ENCODE results near the gene ARHGAP8. TPM values are rescaled to one million over a fixed set of nuclear protein-coding genes. Genes with fewer than 3 reads are reported as not detected.
"Not testable (repeated sequence)": the region's sequence is repeated elsewhere in the genome, so short reads cannot be mapped to it uniquely, and the experiment has no call there.

The ARHGAP8 gene
- total RNA-seq, 1 donor from 2014 or later = 0.96 TPM

GRCh38 chr22:44743247-44743646, 9.1 kb upstream of the ARHGAP8 start:
- H3K27ac Mint-ChIP-seq (ENCODE audit: unreplicated experiment) = no peak overlapping the region
- H3K36me3 Mint-ChIP-seq (ENCODE audit: low read depth) = no peaks in the 10 kb centered on the region
- peaks cover 31% of the 10 kb centered on the region for H3K27me3 Mint-ChIP-seq (ENCODE audit: low read depth)
- no peak overlapping the region for H3K4me3 Mint-ChIP-seq
- H3K9me3 Mint-ChIP-seq = no peaks in the 10 kb centered on the region
- no peak for TF ChIP-seq CTCF (conservative IDR thresholded peaks at IDR 0.05)
- no peak for DNase-seq (ENCODE audit: low read depth, low spot score)
- peaks cover 13% of the 10 kb centered on the region for H3K4me1 Mint-ChIP-seq

DNA sequence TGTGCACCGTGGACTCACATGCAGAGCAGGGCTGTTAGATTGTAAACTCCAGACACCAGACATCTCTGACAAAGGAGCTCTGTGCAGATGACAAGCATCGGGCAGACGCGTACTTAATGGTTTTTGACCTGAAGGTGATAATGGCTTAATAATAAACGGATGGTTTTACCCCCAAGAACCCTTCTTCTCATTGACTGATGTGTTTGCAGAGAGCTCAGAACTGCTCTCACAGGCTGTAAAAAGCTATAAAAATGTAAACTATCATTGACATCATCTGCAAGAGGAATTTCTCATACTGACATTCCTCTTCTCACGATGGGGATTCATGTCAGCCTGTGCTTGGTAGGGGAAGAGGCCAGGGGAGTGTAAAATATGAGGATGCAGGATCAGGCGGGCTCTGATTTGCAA, 8.6 kb upstream of the ARHGAP8 start:
- no peak for DNase-seq (ENCODE audit: low read depth, low spot score)
- Mint-ChIP-seq H3K9me3 (no peaks in the 10 kb centered on the region), H3K36me3 (ENCODE audit: low read depth) (no peaks in the 10 kb centered on the region), H3K4me1 (peaks cover 13% of the 10 kb centered on the region), H3K27me3 (ENCODE audit: low read depth) (peaks cover 35% of the 10 kb centered on the region), H3K27ac (ENCODE audit: unreplicated experiment) (no peak overlapping the region), H3K4me3 (no peak overlapping the region)
- no peak for TF ChIP-seq CTCF (conservative IDR thresholded peaks at IDR 0.05)

- no peak for DNase-seq (ENCODE audit: low read depth, low spot score)
- H3K9me3 Mint-ChIP-seq = no peaks in the 10 kb centered on the region
- H3K4me3 Mint-ChIP-seq = no peak overlapping the region
- peak overlapping the region; percentile 71 for H3K27ac Mint-ChIP-seq (ENCODE audit: unreplicated experiment)
- peaks cover 45% of the 10 kb centered on the region for H3K27me3 Mint-ChIP-seq (ENCODE audit: low read depth)
- H3K4me1 Mint-ChIP-seq = peaks cover 13% of the 10 kb centered on the region
- H3K36me3 Mint-ChIP-seq (ENCODE audit: low read depth) = no peaks in the 10 kb centered on the region
- TF ChIP-seq CTCF (conservative IDR thresholded peaks at IDR 0.05) = no peak
These were observed 6.3 kb upstream of the ARHGAP8 start for GRCh38 chr22:44745853-44746789.

DNA sequence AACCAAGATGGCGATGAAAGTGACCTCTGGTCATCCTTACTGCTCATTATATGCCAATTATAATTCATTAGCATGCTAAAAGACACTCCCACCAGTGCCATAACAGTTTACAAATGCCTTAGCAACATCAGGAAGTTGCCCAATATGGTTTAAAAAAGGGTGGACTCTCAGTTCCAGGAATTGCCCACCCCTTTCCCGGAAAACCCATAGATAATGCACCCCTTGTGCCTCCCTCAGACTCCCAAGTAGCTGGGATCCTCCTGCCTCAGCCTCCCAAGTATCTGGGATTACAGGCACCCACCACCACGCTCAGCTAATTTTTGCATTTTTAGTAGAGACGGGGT, 4.6 kb upstream of the ARHGAP8 start:
- not testable (repeated sequence) for H3K4me3 Mint-ChIP-seq; H3K36me3 Mint-ChIP-seq (ENCODE audit: low read depth); DNase-seq (ENCODE audit: low read depth, low spot score); H3K9me3 Mint-ChIP-seq; H3K27ac Mint-ChIP-seq (ENCODE audit: unreplicated experiment)
- Mint-ChIP-seq H3K27me3 (ENCODE audit: low read depth) (peaks cover 58% of the 10 kb centered on the region), H3K4me1 (peaks cover 13% of the 10 kb centered on the region)

- DNase-seq (ENCODE audit: low read depth, low spot score) = no peak
- Mint-ChIP-seq H3K9me3 (no peaks in the 10 kb centered on the region), H3K36me3 (ENCODE audit: low read depth) (no peaks in the 10 kb centered on the region), H3K4me1 (peaks cover 13% of the 10 kb centered on the region), H3K4me3 (no peak overlapping the region), H3K27me3 (ENCODE audit: low read depth) (peaks cover 62% of the 10 kb centered on the region), H3K27ac (ENCODE audit: unreplicated experiment) (no peak overlapping the region)
- no peak for TF ChIP-seq CTCF (conservative IDR thresholded peaks at IDR 0.05)
These were observed 3.9 kb upstream of the ARHGAP8 start for GRCh38 chr22:44748524-44748923.

DNA sequence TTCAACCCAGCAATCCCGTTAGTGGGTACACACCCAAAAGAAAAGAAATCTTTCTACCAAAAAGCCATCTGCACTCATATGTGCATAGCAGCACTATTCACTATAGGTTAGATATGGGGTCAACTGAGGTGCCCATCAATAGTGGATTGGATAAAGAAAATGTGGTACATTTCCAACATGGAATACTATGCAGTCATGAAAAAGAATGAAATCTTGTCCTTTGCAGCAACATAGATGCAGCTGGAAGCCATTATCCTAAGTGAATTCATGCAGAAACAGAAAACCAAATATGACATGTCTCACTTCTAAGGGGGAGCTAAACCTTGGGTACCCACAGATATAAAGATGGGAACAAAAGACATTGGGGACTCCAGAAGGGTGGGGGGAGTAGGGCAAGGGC, 1.9 kb upstream of the ARHGAP8 start:
- no peak for TF ChIP-seq CTCF (conservative IDR thresholded peaks at IDR 0.05)
- Mint-ChIP-seq H3K4me3 (no peak overlapping the region), H3K27me3 (ENCODE audit: low read depth) (peaks cover 72% of the 10 kb centered on the region), H3K9me3 (no peaks in the 10 kb centered on the region), H3K36me3 (ENCODE audit: low read depth) (no peaks in the 10 kb centered on the region), H3K27ac (ENCODE audit: unreplicated experiment) (no peak overlapping the region), H3K4me1 (peaks cover 13% of the 10 kb centered on the region)
- DNase-seq (ENCODE audit: low read depth, low spot score) = no peak

All from neural crest cell (in vitro differentiated cells).